ENCODE data around the gene ANKRD24.

DNA sequence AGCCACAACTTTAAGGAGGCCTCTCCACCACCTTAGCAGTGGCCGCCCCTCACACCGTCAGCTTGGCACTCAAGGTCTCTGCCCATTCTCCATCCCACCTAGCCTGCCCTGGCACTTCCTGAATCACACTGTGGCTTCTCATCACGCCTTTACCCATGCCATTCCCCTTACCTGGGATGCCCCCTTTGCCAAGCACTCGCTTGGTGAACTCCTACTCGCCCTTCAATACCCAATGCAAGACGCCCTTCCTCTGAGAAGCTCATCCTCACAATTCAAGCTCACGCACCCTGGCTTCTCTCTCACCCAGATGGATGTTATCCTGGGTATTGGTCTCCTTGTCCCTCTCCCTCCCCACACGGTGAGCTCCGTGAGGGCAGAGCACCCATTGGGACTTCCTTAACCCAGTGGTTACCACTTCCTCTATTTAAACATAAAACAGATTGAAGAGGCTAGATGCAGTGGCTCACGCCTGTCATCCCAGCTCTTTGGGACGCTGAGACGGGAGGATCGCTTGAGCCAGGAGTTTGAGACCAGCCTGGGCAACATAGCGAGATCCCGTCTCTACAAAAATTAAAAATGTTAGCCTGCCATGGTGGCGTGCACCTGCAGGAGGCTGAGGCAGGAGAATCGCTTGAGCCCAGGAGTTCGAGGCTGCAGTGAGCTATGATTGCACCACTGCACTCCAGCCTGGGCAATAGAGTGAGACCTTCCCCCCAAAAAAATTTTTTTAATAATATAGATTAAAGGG is 83.9 kb downstream of the ANKRD24 start:
- TF ChIP-seq, protein P1, sequence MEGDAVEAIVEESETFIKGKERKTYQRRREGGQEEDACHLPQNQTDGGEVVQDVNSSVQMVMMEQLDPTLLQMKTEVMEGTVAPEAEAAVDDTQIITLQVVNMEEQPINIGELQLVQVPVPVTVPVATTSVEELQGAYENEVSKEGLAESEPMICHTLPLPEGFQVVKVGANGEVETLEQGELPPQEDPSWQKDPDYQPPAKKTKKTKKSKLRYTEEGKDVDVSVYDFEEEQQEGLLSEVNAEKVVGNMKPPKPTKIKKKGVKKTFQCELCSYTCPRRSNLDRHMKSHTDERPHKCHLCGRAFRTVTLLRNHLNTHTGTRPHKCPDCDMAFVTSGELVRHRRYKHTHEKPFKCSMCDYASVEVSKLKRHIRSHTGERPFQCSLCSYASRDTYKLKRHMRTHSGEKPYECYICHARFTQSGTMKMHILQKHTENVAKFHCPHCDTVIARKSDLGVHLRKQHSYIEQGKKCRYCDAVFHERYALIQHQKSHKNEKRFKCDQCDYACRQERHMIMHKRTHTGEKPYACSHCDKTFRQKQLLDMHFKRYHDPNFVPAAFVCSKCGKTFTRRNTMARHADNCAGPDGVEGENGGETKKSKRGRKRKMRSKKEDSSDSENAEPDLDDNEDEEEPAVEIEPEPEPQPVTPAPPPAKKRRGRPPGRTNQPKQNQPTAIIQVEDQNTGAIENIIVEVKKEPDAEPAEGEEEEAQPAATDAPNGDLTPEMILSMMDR (IDR thresholded peaks at IDR 0.05), result no peak
- TF ChIP-seq POLR2AphosphoS5 (IDR thresholded peaks at IDR 0.05), result no peak
- TF ChIP-seq POLR2A (IDR thresholded peaks at IDR 0.05), result no peak
- TF ChIP-seq EP300 (IDR thresholded peaks at IDR 0.05), result no peak
